ENCODE measurements around the gene TOR2A. TPM values are rescaled to one million over a fixed set of nuclear protein-coding genes. Genes with fewer than 3 reads are reported as not detected.

TOR2A gene
- total RNA-seq, 1 experiment from 2014 or later: 16.4 TPM

DNA sequence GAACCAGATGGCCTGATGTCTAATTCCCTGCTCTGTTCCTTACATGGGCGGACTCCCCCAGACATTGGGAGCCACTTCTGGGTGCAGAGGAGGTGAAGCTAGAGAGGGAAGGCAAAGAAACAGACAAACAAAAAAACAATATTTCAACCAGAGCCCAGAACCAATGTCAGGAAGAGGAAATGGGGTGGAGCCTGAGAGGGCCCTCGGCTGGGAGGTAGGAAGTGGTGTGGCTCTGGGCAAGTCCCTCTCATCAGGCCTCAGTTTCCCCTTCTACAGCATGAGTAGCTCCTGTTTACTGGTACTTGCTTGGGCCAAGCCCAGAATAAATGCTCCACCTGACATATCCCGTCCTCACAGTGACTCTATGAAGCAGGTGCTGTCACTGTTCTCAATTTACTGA, 32.3 kb upstream of the TOR2A start:
- no peak for DNase-seq
- Histone ChIP-seq H3K4me3 (no peak overlapping the region), H3K9me2 (ENCODE audit: insufficient read depth) (no peaks in the 10 kb centered on the region), H3K27ac (no peak overlapping the region), H3K27me3 (ENCODE audit: insufficient read depth, low read depth) (peaks cover 15% of the 10 kb centered on the region), H3K9me3 (ENCODE audit: insufficient read depth, low read depth) (no peaks in the 10 kb centered on the region), H3K4me2 (no peak overlapping the region), H3K79me2 (ENCODE audit: low read depth) (no peaks in the 10 kb centered on the region), H3F3A (ENCODE audit: insufficient read depth, low read depth) (peaks cover 6% of the 10 kb centered on the region; the same call in 1 of the 2 replicates), H4K20me1 (ENCODE audit: insufficient read depth) (no peaks in the 10 kb centered on the region), H2AFZ (no peak overlapping the region), H3K36me3 (ENCODE audit: low read depth) (no peaks in the 10 kb centered on the region), H3K4me1 (replicated peaks; ENCODE audit: insufficient read depth) (peaks cover 7% of the 10 kb centered on the region)
- intact Hi-C loops (cut with micrococcal nuclease; ENCODE audit: unreplicated experiment): no loop called here
- TF ChIP-seq EZH2 (IDR thresholded peaks at IDR 0.05; ENCODE audit: low read depth): no peak
- TF ChIP-seq, protein P1, sequence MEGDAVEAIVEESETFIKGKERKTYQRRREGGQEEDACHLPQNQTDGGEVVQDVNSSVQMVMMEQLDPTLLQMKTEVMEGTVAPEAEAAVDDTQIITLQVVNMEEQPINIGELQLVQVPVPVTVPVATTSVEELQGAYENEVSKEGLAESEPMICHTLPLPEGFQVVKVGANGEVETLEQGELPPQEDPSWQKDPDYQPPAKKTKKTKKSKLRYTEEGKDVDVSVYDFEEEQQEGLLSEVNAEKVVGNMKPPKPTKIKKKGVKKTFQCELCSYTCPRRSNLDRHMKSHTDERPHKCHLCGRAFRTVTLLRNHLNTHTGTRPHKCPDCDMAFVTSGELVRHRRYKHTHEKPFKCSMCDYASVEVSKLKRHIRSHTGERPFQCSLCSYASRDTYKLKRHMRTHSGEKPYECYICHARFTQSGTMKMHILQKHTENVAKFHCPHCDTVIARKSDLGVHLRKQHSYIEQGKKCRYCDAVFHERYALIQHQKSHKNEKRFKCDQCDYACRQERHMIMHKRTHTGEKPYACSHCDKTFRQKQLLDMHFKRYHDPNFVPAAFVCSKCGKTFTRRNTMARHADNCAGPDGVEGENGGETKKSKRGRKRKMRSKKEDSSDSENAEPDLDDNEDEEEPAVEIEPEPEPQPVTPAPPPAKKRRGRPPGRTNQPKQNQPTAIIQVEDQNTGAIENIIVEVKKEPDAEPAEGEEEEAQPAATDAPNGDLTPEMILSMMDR (conservative IDR thresholded peaks at IDR 0.05): no peak
- BruUV-seq (replicated peaks): no TSS peak
- ChIA-PET POLR2A (ENCODE audit: unreplicated experiment) (no interaction called here), CTCF (interaction anchor here (0.6 kb wide), 1 partner anchor 267 kb away, joined by 3 read pairs; no protein-coding TSS in a partner anchor)

DNA sequence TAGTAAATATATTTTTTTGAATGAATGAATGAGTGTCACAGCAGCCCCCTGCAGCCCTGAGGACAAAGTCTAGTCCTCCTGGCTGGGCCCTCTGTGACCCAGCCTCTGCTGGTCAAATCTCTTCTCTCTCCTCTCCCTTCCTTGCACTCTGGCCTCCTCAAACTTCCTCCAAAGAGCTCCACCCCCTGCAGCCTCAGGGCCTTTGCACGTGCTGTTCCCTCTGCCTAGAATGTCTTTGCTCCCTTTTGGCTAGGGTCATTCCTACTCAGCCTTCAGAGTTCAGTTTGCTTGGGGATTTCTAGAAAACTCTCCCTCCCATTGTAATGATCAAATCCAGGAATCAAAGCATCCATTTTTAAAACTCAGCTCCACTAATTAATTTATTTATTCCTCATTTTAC, 30.3 kb upstream of the TOR2A start:
- H3K9me3 ChIP-seq (ENCODE audit: insufficient read depth, low read depth): no peaks in the 10 kb centered on the region
- H3K4me2 ChIP-seq: no peak overlapping the region
- CTCF ChIA-PET: interaction anchor here (1.3 kb wide), 1 partner anchor 10 kb away, joined by 3 read pairs; no protein-coding TSS in a partner anchor
- no peak overlapping the region for H2AFZ ChIP-seq
- POLR2A ChIA-PET (ENCODE audit: unreplicated experiment): interaction anchor here (0.7 kb wide), 1 partner anchor 661 kb away, joined by 3 read pairs; no protein-coding TSS in a partner anchor
- no peak overlapping the region for H3K27ac ChIP-seq
- no peaks in the 10 kb centered on the region for H3K9me2 ChIP-seq (ENCODE audit: insufficient read depth)
- H3K27me3 ChIP-seq (ENCODE audit: insufficient read depth, low read depth): peaks cover 35% of the 10 kb centered on the region
- no peaks in the 10 kb centered on the region for H3F3A ChIP-seq (ENCODE audit: insufficient read depth, low read depth)
- no peak for TF ChIP-seq EZH2 (IDR thresholded peaks at IDR 0.05; ENCODE audit: low read depth)
- TF ChIP-seq, protein P1 (conservative IDR thresholded peaks at IDR 0.05): no peak
- peaks cover 3% of the 10 kb centered on the region for H3K4me1 ChIP-seq (replicated peaks; ENCODE audit: insufficient read depth)
- intact Hi-C loops (cut with micrococcal nuclease; ENCODE audit: unreplicated experiment): no loop called here
- BruUV-seq (replicated peaks): no TSS peak
- DNase-seq: no peak
- H3K36me3 ChIP-seq (ENCODE audit: low read depth): no peaks in the 10 kb centered on the region
- no peaks in the 10 kb centered on the region for H3K79me2 ChIP-seq (ENCODE audit: low read depth)
- no peaks in the 10 kb centered on the region for H4K20me1 ChIP-seq (ENCODE audit: insufficient read depth)
- H3K4me3 ChIP-seq: no peak overlapping the region

DNA sequence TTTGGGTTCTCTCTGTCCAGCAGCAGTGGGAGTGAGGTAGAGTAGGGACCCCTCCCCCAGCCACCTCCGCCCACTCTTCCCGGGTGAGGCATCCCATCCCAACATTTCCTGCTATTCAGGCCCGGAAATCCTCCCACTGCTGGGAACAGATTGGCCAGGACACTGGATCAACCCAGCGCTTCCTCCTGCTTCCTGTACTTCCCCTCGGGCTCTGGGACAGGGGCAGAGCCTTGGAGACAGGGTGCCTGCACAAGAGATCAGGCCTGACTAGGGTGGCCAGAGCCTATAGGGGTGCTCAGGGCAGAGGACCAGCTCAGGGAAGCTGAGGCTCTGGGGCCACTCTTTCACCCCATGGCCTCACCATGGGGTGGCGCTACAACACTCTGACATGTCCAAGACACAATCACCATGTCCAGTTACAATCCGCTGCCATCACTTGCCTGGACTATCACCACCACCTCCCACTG, 28.9 kb upstream of the TOR2A start:
- CTCF ChIA-PET: no interaction called here
- H4K20me1 ChIP-seq (ENCODE audit: insufficient read depth): no peaks in the 10 kb centered on the region
- no peak overlapping the region for H2AFZ ChIP-seq
- POLR2A ChIA-PET (ENCODE audit: unreplicated experiment): no interaction called here
- H3K27me3 ChIP-seq (ENCODE audit: insufficient read depth, low read depth): peaks cover 40% of the 10 kb centered on the region
- H3K4me3 ChIP-seq: no peak overlapping the region
- H3K9me2 ChIP-seq (ENCODE audit: insufficient read depth): no peaks in the 10 kb centered on the region
- no peaks in the 10 kb centered on the region for H3K79me2 ChIP-seq (ENCODE audit: low read depth)
- no TSS peak for BruUV-seq (replicated peaks)
- peak in 1 of 2 experiments; percentile 45 for DNase-seq
- intact Hi-C loops (cut with micrococcal nuclease; ENCODE audit: unreplicated experiment): no loop called here
- no peak overlapping the region for H3K27ac ChIP-seq
- H3K9me3 ChIP-seq (ENCODE audit: insufficient read depth, low read depth): no peaks in the 10 kb centered on the region
- no peak overlapping the region for H3K4me2 ChIP-seq
- H3F3A ChIP-seq (ENCODE audit: insufficient read depth, low read depth): no peaks in the 10 kb centered on the region
- no peak for TF ChIP-seq EZH2 (IDR thresholded peaks at IDR 0.05; ENCODE audit: low read depth)
- TF ChIP-seq, protein P1 (conservative IDR thresholded peaks at IDR 0.05): peak; percentile 53
- H3K36me3 ChIP-seq (ENCODE audit: low read depth): no peaks in the 10 kb centered on the region
- no peaks in the 10 kb centered on the region for H3K4me1 ChIP-seq (replicated peaks; ENCODE audit: insufficient read depth)
